Spleen (tissue), 11 donors: ENCODE results near the gene TMEM256. TPM values are rescaled to one million over a fixed set of nuclear protein-coding genes. Genes with fewer than 3 reads are reported as not detected.
A peak's percentile ranks its signal among the peaks of the same experiment; 100 is the strongest.

ENCODE experiments used
- DNase-seq: peaks from one replicate; pipeline ENCODE4 v3.0.0-alpha.2; 2020
- H3K27ac ChIP-seq, 8 donors: fragments of 200-600 bp; sonication (generic) in 7 of 8; 1 replicate in 4 of 8; 2 replicates in 4 of 8; pipeline versions ENCODE4 v1.5.0 to v1.8.0; 2016 to 2021; ENCODE audit warnings: inconsistent platforms in 4 of 8, mild to moderate bottlenecking in 4 of 8, moderate library complexity in 1 of 8
- H3K27me3 ChIP-seq, 7 donors: fragments of 200-600 bp; sonication (generic) in 6 of 7; replicated peaks in 1 of 7; 1 replicate in 4 of 7; 2 replicates in 3 of 7; pipeline versions ENCODE4 v1.5.0 to v1.8.0; 2016 to 2021; ENCODE audit warnings: inconsistent platforms in 3 of 7, mild to moderate bottlenecking in 1 of 7
- H3K36me3 ChIP-seq, 6 donors: fragments of 200-600 bp; sonication (generic) in 5 of 6; 1 replicate in 4 of 6; 2 replicates in 2 of 6; pipeline versions ENCODE4 v1.5.0 to v1.8.0; 2016 to 2021; ENCODE audit warnings: inconsistent platforms in 2 of 6
- H3K4me1 ChIP-seq, 6 donors: fragments of 200-600 bp; sonication (generic) in 5 of 6; 1 replicate in 3 of 6; 2 replicates in 3 of 6; pipeline versions ENCODE4 v1.5.0 to v1.8.0; 2016 to 2021; ENCODE audit warnings: inconsistent platforms in 3 of 6
- H3K4me3 ChIP-seq, 8 donors: fragments of 200-600 bp; sonication (generic) in 7 of 8; 1 replicate in 4 of 8; 2 replicates in 4 of 8; pipeline versions ENCODE4 v1.5.0 to v1.8.0; 2016 to 2021; ENCODE audit warnings: inconsistent platforms in 4 of 8, mild to moderate bottlenecking in 4 of 8, moderate library complexity in 2 of 8
- H3K9me3 ChIP-seq, 8 donors: fragments of 200-600 bp; sonication (generic) in 7 of 8; 1 replicate in 4 of 8; 2 replicates in 4 of 8; pipeline versions ENCODE4 v1.5.0 to v1.8.0; 2016 to 2021; ENCODE audit warnings: inconsistent platforms in 4 of 8
- CTCF ChIP-seq, 11 experiments: fragments of 200-600 bp in 7 of 11; fragments of 450-650 bp in 4 of 11; sonication (generic) in 4 of 11; IDR thresholded peaks in 8 of 11; conservative IDR thresholded peaks in 3 of 11; 1 replicate in 7 of 11; 2 replicates in 4 of 11; pipeline versions ENCODE4 v1.4.0 to v1.8.0; 2016 to 2021; ENCODE audit warnings: antibody characterized with exemption in 11 of 11, inconsistent platforms in 4 of 11, mild to moderate bottlenecking in 1 of 11
- POLR2A ChIP-seq, 3 donors: fragments of 450-650 bp; IDR thresholded peaks; one replicate each; pipeline ENCODE4 v1.5.1; 2017; ENCODE audit warnings: antibody characterized with exemption in 3 of 3, mild to moderate bottlenecking in 1 of 3
- POLR2AphosphoS5 ChIP-seq, 3 donors: sonication (generic); formaldehyde crosslinking; IDR thresholded peaks; one replicate each; pipeline ENCODE4 v1.5.1; 2017; ENCODE audit warnings: antibody characterized with exemption in 3 of 3
- WGBS, 5 donors: extraction: QIAGEN DNeasy Blood & Tissue Kit in 3 of 5; methylation state at CpG; one replicate each; pipeline versions ENCODE4 v1.1.5 to v1.1.7; 2013 to 2018; 5-methylcytosine and 5-hydroxymethylcytosine counted together
- intact Hi-C: fragments of 100-400 bp; cut with DNase I; formaldehyde crosslinking; loops from one replicate; pipeline ENCODE4 v1.15.0; 2023; ENCODE audit warnings: low total_unique reads
- polyA plus RNA-seq, 3 donors: library from polyadenylated mRNA; stranded (reverse); fragments of 200-250 nt; gene quantifications; one replicate each; pipeline ENCODE4 v1.2.1, GENCODE V29; 2013
- total RNA-seq, 7 donors: library from RNA; depleted of rRNA in 3 of 7; stranded (reverse); fragments of >200 nt in 3 of 7; fragmentation: NEBNext Ultra II Directional in 4 of 7; extraction: Animal tissue kit (Norgen Biotek cat#: 25700) in 4 of 7; gene quantifications; one replicate each; pipeline versions ENCODE4 v1.1.0 to v1.2.1, GENCODE V29; 2016 to 2021
- donor health status: healthy with polysubstance abuse.
- donor health status: DM: no; HTN: no; CAD: no; lungs with moderate emphysema.
- donor health status: DM: no; HTN: no; CAD: no.
- donor health status: Bipolar disorder and iron deficiency.
- donor health status: healthy.
- donor health status: DM: no; HTN: no; CAD: no.
- donor health status: DM: yes; HTN: yes; CAD: no.

Gene TMEM256
- total and polyA plus RNA-seq, 10 donors: 39.1 to 193 (median 54.3) TPM

GRCh38 chr17:7436556-7437368 lies 32.9 kb upstream of the TMEM256 start:
- DNase-seq: peak; percentile 97
- Histone ChIP-seq H3K9me3 (no peaks in the 10 kb centered on the region), H3K36me3 (no peaks in the 10 kb centered on the region), H3K27me3 (peaks cover 0 to 46% (median 28%) of the 10 kb centered on the region in 7 donors), H3K4me3 (peak overlapping the region; percentile 10 to 84 (median 70)), H3K4me1 (peaks cover 31 to 68% (median 58%) of the 10 kb centered on the region in 6 donors), H3K27ac (peak overlapping the region; percentile 48 to 93 (median 87))
- intact Hi-C loops: loop anchor here (5.0 kb wide), 2 partner anchors 79 to 126 kb away; partner anchors contain the start of genes SENP3 and TMEM95
- 11 to 28% (median 16%) methylated on average over 37 to 92 of the region's 92 CpGs for WGBS, 5 donors
- TF ChIP-seq CTCF (IDR thresholded peaks at IDR 0.05 in 8 of 11, conservative IDR thresholded peaks at IDR 0.05 in 3 of 11) (peak; percentile 35 to 95 (median 83)), POLR2A (IDR thresholded peaks at IDR 0.05) (no peak), POLR2AphosphoS5 (IDR thresholded peaks at IDR 0.05) (peak; percentile 67 to 80 (median 77))

DNA sequence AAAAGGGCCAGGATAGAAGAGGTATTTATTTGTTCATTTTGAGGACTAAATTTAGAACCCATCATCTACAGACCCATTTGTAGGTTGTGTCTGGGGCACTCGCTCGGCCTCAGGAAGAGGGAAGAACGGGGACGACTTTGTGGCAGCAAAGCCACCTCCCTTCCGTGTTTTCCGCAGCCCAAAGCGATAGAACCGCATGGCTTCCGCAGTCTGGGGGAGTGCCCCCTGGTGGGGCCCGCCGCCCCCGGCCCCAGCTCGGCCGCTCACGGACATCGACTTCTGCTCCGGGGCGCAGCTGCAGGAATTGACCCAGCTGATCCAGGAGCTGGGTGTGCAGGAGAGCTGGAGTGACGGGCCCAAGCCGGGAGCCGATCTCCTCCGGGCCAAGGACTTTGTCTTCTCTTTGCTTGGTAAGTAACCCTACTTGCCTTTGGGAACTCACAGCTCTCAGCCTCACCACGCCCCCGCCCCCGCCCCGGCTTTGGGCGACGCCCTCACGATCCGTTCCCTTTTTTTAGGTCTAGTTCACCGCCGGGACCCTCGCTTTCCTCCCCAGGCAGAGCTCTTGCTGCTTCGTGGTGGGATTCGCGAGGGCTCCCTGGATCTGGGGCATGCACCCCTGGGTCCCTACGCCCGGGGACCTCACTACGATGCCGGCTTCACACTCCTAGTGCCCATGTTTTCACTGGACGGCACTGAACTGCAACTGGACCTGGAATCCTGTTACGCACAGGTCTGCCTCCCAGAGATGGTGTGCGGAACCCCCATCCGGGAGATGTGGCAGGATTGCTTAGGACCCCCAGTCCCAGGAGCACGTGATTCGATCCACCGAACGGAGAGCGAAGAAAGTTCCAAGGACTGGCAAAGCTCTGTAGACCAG lies 32.0 kb upstream of the TMEM256 start:
- H3K9me3 ChIP-seq: no peaks in the 10 kb centered on the region
- peaks cover 0 to 37% (median 26%) of the 10 kb centered on the region in 7 donors for H3K27me3 ChIP-seq
- H3K27ac ChIP-seq: peak overlapping the region; percentile 78 to 93 (median 87)
- intact Hi-C loops: loop anchor here (5.0 kb wide), 2 partner anchors 79 to 126 kb away; partner anchors contain the start of genes SENP3 and TMEM95
- no peaks in the 10 kb centered on the region for H3K36me3 ChIP-seq
- TF ChIP-seq CTCF (IDR thresholded peaks at IDR 0.05 in 8 of 11, conservative IDR thresholded peaks at IDR 0.05 in 3 of 11) (peak in 10 of 11 experiments; percentile 12 to 56 (median 41)), POLR2A (IDR thresholded peaks at IDR 0.05) (no peak), POLR2AphosphoS5 (IDR thresholded peaks at IDR 0.05) (peak in 1 of 3 donors; percentile 48)
- peak overlapping the region; percentile 62 to 84 (median 72) for H3K4me3 ChIP-seq
- DNase-seq: peak; percentile 90
- H3K4me1 ChIP-seq: peaks cover 31 to 63% (median 56%) of the 10 kb centered on the region in 6 donors
- 5 to 9% (median 9%) methylated on average over 40 to 49 of the region's 49 CpGs for WGBS, 5 donors

DNA sequence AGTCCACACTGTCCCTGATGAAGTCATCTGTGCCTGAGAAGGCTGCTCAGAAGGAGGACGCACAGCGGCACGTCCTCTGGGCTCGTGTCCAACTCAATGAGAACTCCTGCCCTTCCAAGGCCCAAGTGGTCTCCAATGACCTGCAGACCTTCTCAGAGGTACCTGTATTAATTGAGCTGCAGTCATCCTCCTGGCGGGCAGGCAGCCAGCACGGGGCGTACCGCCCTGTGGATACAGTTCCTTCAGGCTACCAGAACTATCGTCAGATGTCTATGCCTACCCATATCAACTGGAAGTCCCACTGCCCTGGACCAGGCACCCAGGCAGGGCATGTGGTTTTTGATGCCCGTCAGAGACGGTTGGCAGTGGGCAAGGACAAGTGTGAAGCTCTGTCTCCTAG lies 28.4 kb upstream of the TMEM256 start:
- H3K4me3 ChIP-seq: no peak overlapping the region
- WGBS, 5 donors: 92 to 95% (median 94%) methylated on average over 10 to 11 of the region's 11 CpGs
- no peaks in the 10 kb centered on the region for H3K9me3 ChIP-seq
- no peak overlapping the region for H3K27ac ChIP-seq
- H3K27me3 ChIP-seq: peaks cover 0 to 1% (median 0%) of the 10 kb centered on the region in 7 donors
- intact Hi-C loops: no loop called here
- no peaks in the 10 kb centered on the region for H3K36me3 ChIP-seq
- peaks cover 14 to 27% (median 21%) of the 10 kb centered on the region in 6 donors for H3K4me1 ChIP-seq
- DNase-seq: no peak
- TF ChIP-seq POLR2A (IDR thresholded peaks at IDR 0.05) (no peak), POLR2AphosphoS5 (IDR thresholded peaks at IDR 0.05) (no peak), CTCF (IDR thresholded peaks at IDR 0.05 in 8 of 11, conservative IDR thresholded peaks at IDR 0.05 in 3 of 11) (no peak)
